Posterior vena cava (tissue), 2 donors: ENCODE results near the gene LATS2. TPM values are rescaled to one million over a fixed set of nuclear protein-coding genes. Genes with fewer than 3 reads are reported as not detected.

Experiments
- DNase-seq: peaks from one replicate; pipeline ENCODE4 v3.0.0-alpha.2; 2020; ENCODE audit warnings: low spot score
- intact Hi-C, 2 donors: fragments of 100-400 bp; cut with DNase I; formaldehyde crosslinking; loops; one replicate each; pipeline versions ENCODE4 v1.14.1 to v1.14.2; 2022 to 2023
- total RNA-seq, 2 donors: library from RNA; stranded (reverse); fragmentation: NEBNext Ultra II Directional; extraction: Animal tissue kit (Norgen Biotek cat#: 25700); gene quantifications; one replicate each; pipeline ENCODE4 v1.2.1, GENCODE V29; 2021
- donor health status: DM: yes; HTN: yes; CAD: no.
- donor health status: DM: yes; HTN: yes; CAD: no.

Gene LATS2
- total RNA-seq, 2 donors from 2014 or later = 37.2 to 41.8 TPM

- DNase-seq = no peak
- intact Hi-C loops = no loop called here
These were observed 55.0 kb downstream of the LATS2 start for GRCh38 chr13:21006141-21007005.

DNA sequence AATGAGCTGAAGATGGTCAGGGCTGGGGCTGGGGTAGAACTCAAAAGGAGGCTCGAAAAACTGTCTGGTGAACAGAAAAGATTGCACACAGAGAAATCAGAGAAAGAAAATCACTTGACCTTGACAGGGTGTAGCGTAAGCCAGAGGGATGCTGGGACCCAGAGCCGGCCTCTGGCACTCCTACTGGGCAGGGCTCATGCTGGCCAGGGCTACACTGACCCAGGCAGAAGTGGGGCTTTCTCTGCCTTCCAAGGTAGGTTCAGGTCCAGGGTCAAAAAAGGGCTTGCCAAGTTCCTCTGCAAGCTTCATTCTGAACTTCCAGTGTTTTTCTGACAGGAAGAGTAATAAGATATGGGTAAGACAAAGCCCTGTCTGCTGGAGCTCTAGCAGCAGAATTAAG lies 56.2 kb downstream of the LATS2 start:
- no peak for DNase-seq
- intact Hi-C loops = no loop called here

GRCh38 chr13:21001471-21001870 lies 59.9 kb downstream of the LATS2 start:
- intact Hi-C loops = no loop called here
- no peak for DNase-seq

DNA sequence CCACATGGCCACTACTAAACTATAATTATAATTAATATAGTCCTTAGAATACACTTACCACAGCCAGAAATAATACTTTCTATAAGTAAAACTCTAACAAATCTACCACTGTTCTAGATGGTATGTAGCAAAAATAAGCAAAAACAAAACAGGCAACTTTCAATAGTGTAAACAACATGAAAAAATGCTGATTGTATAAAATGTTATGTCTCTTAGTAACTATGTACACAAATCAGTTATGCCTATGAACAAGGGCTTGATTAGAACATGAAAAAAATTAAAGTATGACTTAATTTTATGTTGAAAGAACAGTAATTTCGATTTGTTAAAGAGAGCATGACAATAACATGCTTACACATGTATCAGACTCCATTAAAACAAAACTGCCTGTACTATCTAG lies 60.7 kb downstream of the LATS2 start:
- no peak for DNase-seq
- intact Hi-C loops = no loop called here

DNA sequence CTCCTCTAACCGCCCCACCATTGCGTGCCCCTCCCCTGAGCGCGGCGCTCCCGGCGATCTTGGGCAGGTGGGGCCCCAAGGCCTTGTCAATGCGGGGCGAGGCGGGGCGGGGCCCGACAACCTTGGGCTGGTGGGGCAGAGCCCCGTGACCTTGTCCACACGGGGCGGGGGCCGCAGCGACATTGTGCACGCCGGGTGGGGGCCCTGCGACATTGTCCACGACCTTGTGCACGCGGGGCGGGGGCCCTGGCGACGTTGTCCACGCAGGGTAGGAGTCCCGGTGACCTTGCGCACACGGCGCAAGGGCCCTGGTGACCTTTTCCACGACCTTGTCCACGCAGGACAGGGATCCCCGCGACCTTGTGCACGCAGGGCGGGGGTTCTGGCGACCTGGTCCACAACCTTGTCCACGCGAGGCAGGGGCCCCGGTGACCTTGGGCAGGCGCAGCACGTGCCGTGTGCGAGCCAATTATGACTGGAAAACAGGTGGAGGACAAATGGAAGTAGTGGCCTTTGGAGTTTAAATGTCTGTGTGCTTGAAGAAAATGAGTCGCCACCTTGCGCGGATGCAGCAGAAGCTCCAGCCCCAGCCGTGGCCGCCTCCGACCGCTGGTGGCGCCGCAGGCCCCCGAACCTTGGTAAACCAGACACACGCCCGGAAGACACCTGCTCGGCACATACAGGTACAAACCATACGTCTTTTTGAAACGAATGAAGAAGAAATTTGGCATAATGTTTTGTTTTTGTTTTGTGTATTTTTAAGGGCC lies 62.6 kb downstream of the LATS2 start:
- intact Hi-C loops = no loop called here
- no peak for DNase-seq

- intact Hi-C loops = no loop called here
- DNase-seq = peak; percentile 81
These were observed 63.9 kb downstream of the LATS2 start for GRCh38 chr13:20997301-20998161.

DNA sequence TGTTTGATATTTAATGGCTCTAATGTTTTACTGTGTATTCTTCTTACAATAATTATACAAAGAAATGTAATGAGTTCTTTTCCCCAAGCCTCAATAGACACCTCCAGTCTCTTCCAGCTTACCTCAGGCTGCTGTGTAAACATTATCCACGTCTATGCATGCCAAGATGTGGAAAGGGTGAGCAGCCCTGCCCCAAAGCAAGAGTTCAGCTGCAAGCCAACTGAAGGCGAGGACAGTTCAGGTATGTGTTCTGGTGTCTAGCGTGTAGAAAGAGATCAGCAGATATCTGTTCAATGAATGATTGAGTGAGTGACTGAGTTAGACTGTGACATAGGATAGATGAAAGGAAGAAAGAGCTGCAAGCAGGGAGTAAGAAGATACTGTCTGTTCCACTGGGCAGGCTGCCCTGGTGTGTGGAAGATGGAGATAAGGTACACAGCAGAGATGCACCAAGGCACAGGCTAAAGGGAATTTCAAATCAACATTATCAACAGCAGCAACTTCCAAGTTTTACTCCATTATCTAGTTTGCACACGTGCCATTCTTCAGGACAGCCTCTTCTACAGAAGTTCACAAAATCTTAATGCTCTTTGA lies 66.0 kb downstream of the LATS2 start:
- no peak for DNase-seq
- intact Hi-C loops = no loop called here

- intact Hi-C loops = no loop called here
- DNase-seq = no peak
These were observed 67.0 kb downstream of the LATS2 start for GRCh38 chr13:20994441-20994821.

GRCh38 chr13:20993661-20994440 lies 67.5 kb downstream of the LATS2 start:
- no peak for DNase-seq
- intact Hi-C loops = no loop called here

DNA sequence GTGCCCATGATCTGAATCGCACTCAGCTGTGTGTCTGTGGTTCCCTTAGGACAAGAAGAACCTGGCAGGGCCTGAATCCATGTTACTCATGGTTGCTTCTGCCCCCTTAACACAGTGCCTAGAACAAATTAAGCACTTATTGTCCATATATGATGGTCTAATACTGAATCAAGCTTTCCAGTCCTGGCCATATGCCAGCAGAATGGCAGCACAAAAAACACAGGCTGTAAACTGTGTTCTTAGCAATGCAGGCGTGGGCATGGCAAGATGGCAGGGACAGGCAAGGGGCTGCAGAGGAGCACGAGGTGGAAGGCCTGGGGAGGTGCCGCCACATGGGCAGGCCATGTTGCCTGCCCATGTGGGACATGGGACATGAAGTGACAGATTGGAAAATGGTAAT lies 68.2 kb downstream of the LATS2 start:
- intact Hi-C loops = no loop called here
- peak; percentile 31 for DNase-seq

GRCh38 chr13:20991741-20992520 lies 69.5 kb downstream of the LATS2 start:
- DNase-seq = peak; percentile 51
- intact Hi-C loops = no loop called here

DNA sequence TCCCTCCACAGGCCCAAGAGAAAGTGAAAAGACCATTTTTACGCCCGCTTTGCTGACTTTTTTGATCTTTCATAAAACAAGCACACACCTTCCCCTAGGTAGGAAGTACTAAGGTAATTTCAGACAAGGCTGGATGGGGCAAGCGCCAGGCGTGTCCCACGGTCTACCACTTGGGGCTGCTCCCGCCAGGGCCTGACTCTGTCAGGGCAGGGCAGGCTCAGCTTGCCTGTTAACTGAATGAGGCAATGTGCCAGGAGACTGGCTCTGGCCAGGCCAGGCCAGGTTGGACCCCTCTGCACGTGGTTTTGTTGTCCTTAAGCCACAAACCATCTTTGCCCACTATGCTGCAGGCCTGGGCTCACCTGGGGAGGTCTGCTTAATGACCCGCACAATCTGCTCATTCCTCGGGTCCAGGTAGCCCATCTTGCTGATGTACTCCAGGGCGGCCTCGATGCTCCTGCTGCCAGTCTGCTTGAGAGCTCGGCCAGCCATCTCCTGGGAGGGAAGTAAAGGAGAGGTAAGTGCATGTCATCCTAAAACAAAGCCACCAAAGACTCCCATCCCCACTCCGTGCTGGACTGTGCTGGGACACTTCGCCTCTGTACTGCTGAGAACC lies 70.4 kb downstream of the LATS2 start:
- DNase-seq = no peak

GRCh38 chr13:20989656-20990321 lies 71.6 kb downstream of the LATS2 start:
- DNase-seq = peak; percentile 24
- intact Hi-C loops = no loop called here

More for the DNA sequence above, 70.4 kb downstream of the LATS2 start:
- intact Hi-C loops = no loop called here

GRCh38 chr13:20988909-20989655 lies 72.3 kb downstream of the LATS2 start:
- no peak for DNase-seq

DNA sequence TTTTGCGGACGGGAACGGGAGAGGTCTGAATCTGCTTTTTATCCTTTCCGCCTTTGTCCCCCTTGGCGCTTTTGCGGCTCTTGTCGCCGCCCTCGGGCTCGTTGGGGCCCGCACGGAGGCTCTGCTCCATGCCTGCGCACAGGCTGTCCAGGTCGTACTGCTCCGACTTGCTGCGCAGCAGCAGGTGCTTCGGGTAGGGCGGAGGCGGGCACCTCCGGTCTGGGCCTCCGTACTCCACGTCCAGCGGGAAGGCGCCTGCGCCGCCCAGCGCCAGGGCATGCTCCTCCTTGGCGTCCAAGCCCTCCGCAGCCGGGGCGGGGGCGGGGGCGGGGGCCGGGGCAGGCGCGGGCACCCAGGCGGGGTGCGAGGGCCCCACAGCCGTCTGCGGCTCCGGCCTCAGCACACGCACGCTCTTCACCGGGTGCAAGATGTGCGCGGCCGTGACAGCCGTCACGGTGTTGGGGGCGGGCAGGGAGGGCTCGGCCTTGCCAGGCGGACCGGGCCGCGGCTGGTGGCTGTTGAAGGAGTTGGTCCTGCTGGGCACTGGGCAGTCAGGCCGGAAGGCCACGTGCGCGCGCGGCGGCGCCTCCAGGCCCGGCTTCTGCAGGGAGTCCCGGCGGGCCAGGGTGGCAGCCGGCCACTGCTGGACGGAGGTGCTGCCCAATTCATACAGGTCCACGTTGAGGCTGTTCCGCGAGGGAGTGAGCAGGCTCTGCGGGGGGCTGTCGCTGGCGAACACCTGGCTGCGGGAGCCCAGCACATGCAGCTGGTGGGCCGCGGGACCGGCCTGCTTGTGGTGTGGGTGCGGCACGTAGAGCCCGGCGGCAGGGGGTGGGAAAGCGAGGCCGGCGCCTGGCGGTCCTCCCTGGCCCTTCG lies 73.1 kb downstream of the LATS2 start:
- no peak for DNase-seq
- intact Hi-C loops = no loop called here

More at GRCh38 chr13:20988909-20989655, 72.3 kb downstream of the LATS2 start:
- intact Hi-C loops = no loop called here
